HepG2 (cell line): Measurements from ENCODE around the gene P2RY11. TPM values are rescaled to one million over a fixed set of nuclear protein-coding genes. Genes with fewer than 3 reads are reported as not detected.

Experiments
- AGO2 ChIP-seq: fragments of 200-400 bp; formaldehyde crosslinking; optimal IDR thresholded peaks from 2 replicates; pipeline ENCODE3; 2017; ENCODE audit warnings: mild to moderate bottlenecking, low read depth, low read length, moderate library complexity
- ARID2 ChIP-seq: sonication (generic); formaldehyde crosslinking; IDR thresholded peaks from 2 replicates; pipeline ENCODE4 v1.8.1; 2022; ENCODE audit warnings: mild to moderate bottlenecking, missing genetic modification reagents, borderline replicate concordance
- ARID4A ChIP-seq: sonication (generic); formaldehyde crosslinking; IDR thresholded peaks from 2 replicates; pipeline ENCODE4 v1.5.0; 2020; ENCODE audit warnings: mild to moderate bottlenecking, missing genetic modification reagents, borderline replicate concordance
- ATF5 ChIP-seq: sonication (generic); formaldehyde crosslinking; IDR thresholded peaks from 2 replicates; pipeline ENCODE4 v1.4.0; 2020; ENCODE audit warnings: mild to moderate bottlenecking, low read depth, missing genetic modification reagents
- FOXM1 ChIP-seq: sonication (generic); formaldehyde crosslinking; IDR thresholded peaks from 2 replicates; pipeline ENCODE4 v1.5.0; 2020; ENCODE audit warnings: missing genetic modification reagents
- GABPB1 ChIP-seq: IDR thresholded peaks from 2 replicates; pipeline ENCODE4 v1.6.1; 2016; ENCODE audit warnings: mild to moderate bottlenecking, missing genetic modification reagents, moderate library complexity, missing compliant biosample characterization
- HNRNPK ChIP-seq: fragments of 200-400 bp; formaldehyde crosslinking; IDR thresholded peaks from 2 replicates; pipeline ENCODE4 v1.6.1; 2018; ENCODE audit warnings: low read length, low read depth, moderate library complexity, mild to moderate bottlenecking; ENCODE audit not compliant: poor library complexity, severe bottlenecking
- NFATC3 ChIP-seq: sonication (generic); formaldehyde crosslinking; IDR thresholded peaks from 2 replicates; pipeline ENCODE4 v1.5.1; 2020; ENCODE audit warnings: mild to moderate bottlenecking, missing genetic modification reagents
- NFE2 ChIP-seq: sonication (generic); formaldehyde crosslinking; IDR thresholded peaks from 2 replicates; pipeline ENCODE4 v1.4.0; 2020; ENCODE audit warnings: missing genetic modification reagents
- PAF1 ChIP-seq: IDR thresholded peaks from 2 replicates; pipeline ENCODE4 v1.6.1; 2016; ENCODE audit warnings: missing genetic modification reagents, missing compliant biosample characterization
- POLR2A ChIP-seq, 2 experiments: IDR thresholded peaks; 2 replicates each; pipeline ENCODE4 v1.6.1; 2011; ENCODE audit warnings: low read depth in 2 of 2, low read length in 2 of 2, mild to moderate bottlenecking in 1 of 2, moderate library complexity in 1 of 2; ENCODE audit not compliant: insufficient read depth in 1 of 2
- POLR2AphosphoS5 ChIP-seq: IDR thresholded peaks from 2 replicates; pipeline ENCODE4 v1.6.1; 2012; ENCODE audit warnings: low read depth, low read length
- POLR2G ChIP-seq: fragments of 200-400 bp; formaldehyde crosslinking; IDR thresholded peaks from 2 replicates; pipeline ENCODE4 v1.6.1; 2018; ENCODE audit warnings: mild to moderate bottlenecking, low read depth, low read length, moderate library complexity
- PTBP1 ChIP-seq: fragments of 200-400 bp; formaldehyde crosslinking; IDR thresholded peaks from 2 replicates; pipeline ENCODE4 v1.6.1; 2018; ENCODE audit warnings: low read length, low read depth; ENCODE audit not compliant: poor library complexity, severe bottlenecking
- RAD21 ChIP-seq: fragments of 450-650 bp; formaldehyde crosslinking; IDR thresholded peaks from 2 replicates; pipeline ENCODE4 v1.5.0; 2020; ENCODE audit warnings: mild to moderate bottlenecking
- SSRP1 ChIP-seq: IDR thresholded peaks from 2 replicates; pipeline ENCODE4 v1.6.1; 2016; ENCODE audit warnings: control low read depth
- TCF7L2 ChIP-seq: IDR thresholded peaks from 2 replicates; pipeline ENCODE4 v1.6.1; 2011; ENCODE audit warnings: mild to moderate bottlenecking, low read depth, low read length, moderate library complexity
- ZC3H13 ChIP-seq: sonication (generic); formaldehyde crosslinking; IDR thresholded peaks from 2 replicates; pipeline ENCODE4 v1.8.1; 2023; ENCODE audit warnings: mild to moderate bottlenecking, missing genetic modification reagents, moderate library complexity
- ZFP1 ChIP-seq: IDR thresholded peaks from 2 replicates; pipeline ENCODE4 v1.6.1; 2016
- ZNF160 ChIP-seq: sonication (generic); formaldehyde crosslinking; IDR thresholded peaks from 2 replicates; pipeline ENCODE4 v1.8.0; 2022; ENCODE audit warnings: mild to moderate bottlenecking, inconsistent platforms, missing genetic modification reagents
- ZNF460 ChIP-seq: sonication (generic); formaldehyde crosslinking; IDR thresholded peaks from 2 replicates; pipeline ENCODE4 v1.5.1; 2020; ENCODE audit warnings: missing genetic modification reagents, mild to moderate bottlenecking, borderline replicate concordance
- ZNF605 ChIP-seq: sonication (generic); formaldehyde crosslinking; IDR thresholded peaks from 2 replicates; pipeline ENCODE4 v1.8.0; 2022; ENCODE audit warnings: mild to moderate bottlenecking, missing genetic modification reagents
- polyA plus RNA-seq, 8 experiments: library from polyadenylated mRNA; depleted of rRNA in 3 of 8; stranded (reverse) in 7 of 8; unstranded in 1 of 8; fragments of >200 nt; fragmentation: Illumina TruSeq in 4 of 8; extraction: Trizol in 4 of 8; gene quantifications; 2 replicates each; pipeline versions ENCODE4 v1.2.1 to v1.2.3, GENCODE V29; 2011 to 2016; ENCODE audit warnings: low read depth in 4 of 8, missing spikeins in 1 of 8, mixed read lengths in 1 of 8; ENCODE audit not compliant: insufficient read depth in 1 of 8
- total RNA-seq, 5 experiments: library from RNA; depleted of rRNA; stranded (reverse); fragments of >200 nt; fragmentation: Illumina TruSeq; extraction: Trizol; gene quantifications; 2 replicates each; pipeline ENCODE4 v1.2.3, GENCODE V29; 2016; ENCODE audit warnings: low read depth in 1 of 5

The P2RY11 gene
- total and polyA plus RNA-seq, 2 of the 13 experiments (the other 11 are each of a cell fraction or from before 2014, with no cell fraction given) = 4.0 to 7.8 TPM

DNA sequence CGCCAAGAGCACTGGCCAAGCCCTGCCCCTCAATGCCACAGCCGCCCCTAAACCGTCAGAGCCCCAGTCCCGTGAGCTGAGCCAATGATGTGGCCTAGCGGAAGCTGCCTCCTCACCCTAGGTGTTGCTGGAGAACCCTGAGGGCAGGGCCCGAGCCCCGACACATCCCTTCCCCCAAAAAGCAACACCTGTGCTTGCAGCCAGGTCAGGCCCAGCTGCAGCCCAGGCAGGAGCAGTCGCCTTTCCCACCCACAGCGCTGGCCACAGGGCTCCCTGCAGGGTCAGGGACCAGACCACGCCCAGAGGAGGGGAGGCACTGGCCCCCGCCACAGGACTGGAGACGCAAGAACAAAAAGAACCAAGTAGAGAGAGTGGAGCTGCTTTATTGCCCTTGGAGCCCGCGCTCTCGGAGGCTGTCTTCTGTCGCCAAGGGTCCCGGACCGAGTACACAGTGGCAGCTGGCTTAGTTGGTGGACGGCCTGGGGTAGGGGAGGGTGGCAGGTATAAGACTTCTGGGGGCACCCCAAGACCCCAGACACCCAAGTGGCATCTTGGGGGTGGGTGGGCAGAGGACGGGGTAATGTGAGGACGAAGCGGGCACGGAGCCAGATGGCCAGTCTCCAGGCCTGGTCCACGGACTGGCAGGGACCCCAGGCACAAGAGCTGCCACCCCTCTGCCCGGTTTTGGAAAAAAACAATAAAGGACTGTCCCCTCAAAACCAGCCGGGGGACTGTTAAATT lies 3.3 kb downstream of the P2RY11 start (continued):
- TF ChIP-seq PTBP1 = peak; percentile 43
- no peak for TF ChIP-seq NFATC3
- TF ChIP-seq PAF1 = peak; percentile 94
- no peak for TF ChIP-seq ATF5 (CRISPR knock-in tag)
- TF ChIP-seq RAD21 (CRISPR knock-in tag) = 0 out of 2 replicates have a peak, but pooled peaks have one; percentile 8
- peak; percentile 82 for TF ChIP-seq AGO2
- TF ChIP-seq ZC3H13 = peak; percentile 98
- TF ChIP-seq ZNF605 (CRISPR knock-in tag) = 0 out of 2 replicates have a peak, but pooled peaks have one; percentile 3
- no peak for TF ChIP-seq ZNF160 (CRISPR knock-in tag)
- TF ChIP-seq HNRNPK = peak; percentile 19
- peak; percentile 17 for TF ChIP-seq POLR2AphosphoS5
- no peak for TF ChIP-seq TCF7L2
- TF ChIP-seq NFE2 (CRISPR knock-in tag) = 0 out of 2 replicates have a peak, but pooled peaks have one; percentile 2
- TF ChIP-seq POLR2G = peak; percentile 71
- peak; percentile 14; the same call in 1 of the 2 replicates for TF ChIP-seq GABPB1 (CRISPR knock-in tag)
- 0 out of 2 replicates have a peak, but pooled peaks have one; percentile 40 for TF ChIP-seq ARID4A (CRISPR knock-in tag)
- TF ChIP-seq ZFP1 (CRISPR knock-in tag) = no peak
- TF ChIP-seq POLR2A (IDR thresholded peaks at IDR 0.05; ENCODE audit: insufficient read depth in 1 of 2, low read depth in 2 of 2, low read length in 2 of 2) = peak; percentile 1 to 14; a peak in 2 of 4 replicates
- peak; percentile 91; the same call in 1 of the 2 replicates for TF ChIP-seq SSRP1 (CRISPR knock-in tag)
- TF ChIP-seq FOXM1 (CRISPR knock-in tag) = no peak
- no peak for TF ChIP-seq ZNF460 (CRISPR knock-in tag)
- no peak for TF ChIP-seq ARID2 (CRISPR knock-in tag)
